IMR-90 (cell line): ENCODE data around the gene RUNDC3A. TPM values are rescaled to one million over a fixed set of nuclear protein-coding genes. Genes with fewer than 3 reads are reported as not detected.

Experiments
- ATAC-seq: fragments of 200-7000 bp; cut with Tn5 transposase; 2 replicates; pipeline ENCODE4 v1.9.1; 2020; ENCODE audit warnings: low read depth, mild to moderate bottlenecking, moderate library complexity
- BruUV-seq: library from RNA; stranded (reverse); fragments of 400-500 nt; replicated peaks from 2 replicates; lab custom pipeline; 2021; lab: Mats Ljungman, UMichigan
- CTCF ChIA-PET: fragments of 300-600 bp; formaldehyde crosslinking; extraction: SDS; loops from one replicate; lab custom pipeline; 2021; ENCODE audit warnings: antibody characterized with exemption; lab: Yijun Ruan, JAX
- POLR2A ChIA-PET: fragments of 300-600 bp; sonication (Branson Sonifier 250); formaldehyde crosslinking; loops from one replicate; lab custom pipeline; 2022; ENCODE audit warnings: antibody characterized with exemption; ENCODE audit not compliant: unreplicated experiment; lab: Charles Lee
- DNase-seq: peaks from one replicate; pipeline ENCODE4 v3.0.0; 2013
- H2AFZ ChIP-seq: replicated peaks from 2 replicates; pipeline ENCODE3; 2013; ENCODE audit warnings: low read length, mild to moderate bottlenecking; ENCODE audit not compliant: poor library complexity
- H2AK5ac ChIP-seq: 2 replicates; pipeline ENCODE4 v1.6.1; 2013; ENCODE audit warnings: low read depth, low read length, inconsistent platforms
- H2AK9ac ChIP-seq: replicated peaks from 2 replicates; pipeline ENCODE3; 2013; ENCODE audit warnings: mild to moderate bottlenecking, low read depth, low read length, moderate library complexity; ENCODE audit not compliant: poor library complexity
- H2BK120ac ChIP-seq: 2 replicates; pipeline ENCODE4 v1.6.1; 2013; ENCODE audit warnings: low read depth, low read length, inconsistent platforms
- H2BK15ac ChIP-seq: 3 replicates; pipeline ENCODE4 v1.6.1; 2013; ENCODE audit warnings: low read depth, low read length, inconsistent platforms
- H2BK20ac ChIP-seq: 2 replicates; pipeline ENCODE4 v1.6.1; 2013; ENCODE audit warnings: low read depth, mild to moderate bottlenecking, inconsistent platforms, low read length, moderate library complexity
- H2BK5ac ChIP-seq: 2 replicates; pipeline ENCODE4 v1.6.1; 2013; ENCODE audit warnings: mild to moderate bottlenecking, low read depth, low read length, inconsistent platforms; ENCODE audit not compliant: poor library complexity, severe bottlenecking
- H3K14ac ChIP-seq: replicated peaks from 2 replicates; pipeline ENCODE4 v1.6.1; 2013; ENCODE audit warnings: low read depth, low read length, inconsistent platforms
- H3K18ac ChIP-seq: 2 replicates; pipeline ENCODE4 v1.6.1; 2013; ENCODE audit warnings: low read depth, low read length, control low read depth
- H3K23ac ChIP-seq: 2 replicates; pipeline ENCODE4 v1.6.1; 2013; ENCODE audit warnings: low read depth, low read length, inconsistent platforms
- H3K27ac ChIP-seq: 2 replicates; pipeline ENCODE4 v1.5.1; 2013; ENCODE audit warnings: mild to moderate bottlenecking, control low read depth, low read length; ENCODE audit not compliant: insufficient read depth
- H3K27me3 ChIP-seq: 2 replicates; pipeline ENCODE4 v1.6.1; 2013; ENCODE audit warnings: low read length; ENCODE audit not compliant: control insufficient read depth, insufficient read depth
- H3K36me3 ChIP-seq: 2 replicates; pipeline ENCODE4 v1.6.1; 2013; ENCODE audit warnings: low read length, mixed read lengths; ENCODE audit not compliant: control insufficient read depth, insufficient read depth
- H3K4ac ChIP-seq: 2 replicates; pipeline ENCODE4 v1.6.1; 2013; ENCODE audit warnings: low read depth, low read length, inconsistent platforms
- H3K4me1 ChIP-seq: 2 replicates; pipeline ENCODE4 v1.6.1; 2013; ENCODE audit warnings: low read length, mixed read lengths; ENCODE audit not compliant: control insufficient read depth, insufficient read depth
- H3K4me2 ChIP-seq: 2 replicates; pipeline ENCODE4 v1.6.1; 2013; ENCODE audit warnings: low read depth, mild to moderate bottlenecking, control low read depth, low read length, moderate library complexity
- H3K4me3 ChIP-seq: 2 replicates; pipeline ENCODE4 v1.5.1; 2013; ENCODE audit warnings: low read depth, mild to moderate bottlenecking, control low read depth, low read length, moderate library complexity; ENCODE audit not compliant: insufficient read depth
- H3K56ac ChIP-seq: 2 replicates; pipeline ENCODE4 v1.6.1; 2013; ENCODE audit warnings: low read length, inconsistent platforms; ENCODE audit not compliant: insufficient read depth; ENCODE audit errors: extremely low read depth
- H3K79me1 ChIP-seq, 2 experiments: 2 replicates each; pipeline ENCODE4 v1.6.1; 2013; ENCODE audit warnings: low read length in 2 of 2, inconsistent platforms in 1 of 2, low read depth in 1 of 2
- H3K9ac ChIP-seq: 2 replicates; pipeline ENCODE4 v1.6.1; 2013; ENCODE audit warnings: low read depth, low read length, control low read depth
- H3K9me1 ChIP-seq: 2 replicates; pipeline ENCODE4 v1.6.1; 2013; ENCODE audit warnings: low read length, inconsistent platforms; ENCODE audit not compliant: insufficient read depth
- H3K9me3 ChIP-seq: 2 replicates; pipeline ENCODE4 v1.6.1; 2013; ENCODE audit warnings: low read length; ENCODE audit not compliant: control insufficient read depth, insufficient read depth
- H4K20me1 ChIP-seq: 2 replicates; pipeline ENCODE4 v1.6.1; 2013; ENCODE audit warnings: low read length, inconsistent platforms; ENCODE audit not compliant: insufficient read depth
- H4K5ac ChIP-seq: 2 replicates; pipeline ENCODE4 v1.6.1; 2013; ENCODE audit warnings: mild to moderate bottlenecking, low read depth, low read length, control low read depth
- H4K8ac ChIP-seq, 2 experiments: 2 replicates each; pipeline ENCODE4 v1.6.1; 2013; ENCODE audit warnings: low read depth in 2 of 2, low read length in 2 of 2, control low read depth in 1 of 2, inconsistent platforms in 1 of 2
- H4K91ac ChIP-seq: 2 replicates; pipeline ENCODE4 v1.6.1; 2013; ENCODE audit warnings: low read depth, low read length, inconsistent platforms; ENCODE audit not compliant: insufficient read depth
- CHD1 ChIP-seq: IDR thresholded peaks from 2 replicates; pipeline ENCODE4 v1.6.1; 2012; ENCODE audit warnings: low read depth, low read length, improper control_type of control experiment
- MXI1 ChIP-seq: IDR thresholded peaks from 2 replicates; pipeline ENCODE4 v1.6.1; 2012; ENCODE audit warnings: low read depth, mild to moderate bottlenecking, low read length, moderate library complexity, borderline replicate concordance
- WGBS, 2 experiments: methylation state at CpG; one replicate each; pipeline versions ENCODE4 v1.1.5 to v1.1.7; 2013; ENCODE audit warnings: missing lambda C conversion rate in 2 of 2; ENCODE audit not compliant: insufficient read length in 1 of 2; ENCODE audit errors: extremely low coverage in 2 of 2; 5-methylcytosine and 5-hydroxymethylcytosine counted together
- dilution Hi-C: fragments of 300-500 bp; cut with HindIII; formaldehyde crosslinking; loops from one replicate; pipeline ENCODE4 v1.14.3; 2018; ENCODE audit warnings: low sequenced_read_pairs; ENCODE audit not compliant: unreplicated experiment
- in situ Hi-C: fragments of 300-500 bp; cut with MboI; formaldehyde crosslinking; loops from 3 replicates; pipeline ENCODE4 v1.14.3; 2019; ENCODE audit warnings: low sequenced_read_pairs, inconsistent platforms, mixed read lengths
- intact Hi-C: fragments of 100-400 bp; cut with micrococcal nuclease; formaldehyde crosslinking; loops from 2 replicates; pipeline ENCODE4 v1.10.0; 2022
- polyA plus RNA-seq, 3 experiments: library from polyadenylated mRNA; depleted of rRNA; stranded (reverse); fragments of >200 nt; gene quantifications; 2 replicates each; pipeline ENCODE4 v1.2.3, GENCODE V29; 2012; ENCODE audit warnings: low replicate concordance in 1 of 3
- total RNA-seq: library from RNA; depleted of rRNA; stranded (reverse); fragments of >200 nt; gene quantifications from 2 replicates; pipeline ENCODE4 v1.2.3, GENCODE V29; 2012

Gene RUNDC3A
- total and polyA plus RNA-seq, 2 of the 4 experiments (the other 2 are of a cell fraction), result under 0.01 to 0.34 TPM

DNA sequence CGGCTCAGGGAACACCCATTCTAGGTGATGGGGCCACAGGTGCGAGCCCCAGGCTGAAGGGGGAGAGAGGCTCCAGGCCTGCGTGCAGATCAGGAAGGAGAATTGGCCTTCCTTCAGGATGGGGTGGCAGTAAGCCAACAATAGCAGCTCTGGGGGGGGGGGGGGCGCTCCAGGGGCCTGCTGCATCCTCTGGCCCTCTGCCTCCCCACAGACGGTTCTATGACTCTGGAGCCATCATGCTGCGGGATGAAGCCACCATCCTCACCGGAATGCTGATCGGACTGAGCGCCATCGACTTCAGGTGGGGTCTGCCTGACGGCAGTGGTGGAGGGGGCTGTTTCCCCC is 6.1 kb downstream of the RUNDC3A start:
- H3K36me3 ChIP-seq, result peaks cover 2% of the 10 kb centered on the region
- H3K27me3 ChIP-seq, result peaks cover 68% of the 10 kb centered on the region
- no peak overlapping the region for H2AFZ ChIP-seq
- no peak overlapping the region for H2AK5ac ChIP-seq
- H4K20me1 ChIP-seq, result peaks cover 4% of the 10 kb centered on the region; the same call in 1 of the 2 replicates
- no peaks in the 10 kb centered on the region for H3K79me1 ChIP-seq
- H2BK15ac ChIP-seq, result no peak overlapping the region
- H3K4me2 ChIP-seq, result no peak overlapping the region
- no peak overlapping the region for H4K8ac ChIP-seq
- H2BK5ac ChIP-seq, result no peak overlapping the region
- no peak overlapping the region for H3K4me3 ChIP-seq
- ChIA-PET CTCF (no interaction called here), POLR2A (no interaction called here)
- no peak overlapping the region for H3K56ac ChIP-seq
- WGBS, 2 experiments, result no CpG with 5 or more reads among the region's 11 CpGs
- intact Hi-C loops, result no loop called here
- peaks cover 4% of the 10 kb centered on the region; the same call in 1 of the 2 replicates for H3K4me1 ChIP-seq
- no peak overlapping the region for H4K5ac ChIP-seq
- no peak overlapping the region for H3K18ac ChIP-seq
- no peak for DNase-seq
- H3K23ac ChIP-seq, result no peak overlapping the region
- TF ChIP-seq CHD1, result no peak
- TF ChIP-seq MXI1, result no peak
- H3K9me1 ChIP-seq, result no peaks in the 10 kb centered on the region; the same call in 1 of the 2 replicates
- H2BK120ac ChIP-seq, result no peak overlapping the region
- H3K14ac ChIP-seq, result no peak overlapping the region
- dilution Hi-C loops, result no loop called here
- H2AK9ac ChIP-seq, result no peak overlapping the region
- H3K9me3 ChIP-seq, result peaks cover 5% of the 10 kb centered on the region
- ATAC-seq, result no peak
- no peak overlapping the region for H2BK20ac ChIP-seq
- no peak overlapping the region for H3K27ac ChIP-seq
- H4K91ac ChIP-seq, result no peak overlapping the region
- no peak overlapping the region for H3K9ac ChIP-seq
- no TSS peak for BruUV-seq
- in situ Hi-C loops, result no loop called here
- no peak overlapping the region for H3K4ac ChIP-seq
